ENCODE data around the gene DNAH6.

DNA sequence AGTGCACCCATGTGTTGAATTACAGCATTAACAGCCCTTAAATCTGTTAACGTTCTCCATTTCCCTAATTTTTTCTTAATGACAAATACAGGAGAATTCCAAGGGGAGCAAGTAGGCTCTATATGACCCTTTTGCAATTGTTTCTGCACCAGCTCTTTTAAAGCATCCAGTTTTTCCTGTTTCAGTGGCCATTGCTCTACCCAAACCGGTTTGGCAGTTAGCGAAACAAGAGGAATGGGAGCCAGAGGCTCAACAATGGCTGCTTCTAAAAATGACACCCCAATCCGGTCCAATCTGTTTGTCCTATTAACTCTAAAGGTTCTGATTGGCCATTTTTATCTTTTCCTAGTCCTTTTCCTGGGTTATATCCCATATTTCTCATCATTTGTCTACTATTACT lies 42.1 kb upstream of the DNAH6 start:
- no peak for TF ChIP-seq CEBPB (IDR thresholded peaks at IDR 0.05; ENCODE audit: low read depth, low read length)
- TF ChIP-seq, protein P1, sequence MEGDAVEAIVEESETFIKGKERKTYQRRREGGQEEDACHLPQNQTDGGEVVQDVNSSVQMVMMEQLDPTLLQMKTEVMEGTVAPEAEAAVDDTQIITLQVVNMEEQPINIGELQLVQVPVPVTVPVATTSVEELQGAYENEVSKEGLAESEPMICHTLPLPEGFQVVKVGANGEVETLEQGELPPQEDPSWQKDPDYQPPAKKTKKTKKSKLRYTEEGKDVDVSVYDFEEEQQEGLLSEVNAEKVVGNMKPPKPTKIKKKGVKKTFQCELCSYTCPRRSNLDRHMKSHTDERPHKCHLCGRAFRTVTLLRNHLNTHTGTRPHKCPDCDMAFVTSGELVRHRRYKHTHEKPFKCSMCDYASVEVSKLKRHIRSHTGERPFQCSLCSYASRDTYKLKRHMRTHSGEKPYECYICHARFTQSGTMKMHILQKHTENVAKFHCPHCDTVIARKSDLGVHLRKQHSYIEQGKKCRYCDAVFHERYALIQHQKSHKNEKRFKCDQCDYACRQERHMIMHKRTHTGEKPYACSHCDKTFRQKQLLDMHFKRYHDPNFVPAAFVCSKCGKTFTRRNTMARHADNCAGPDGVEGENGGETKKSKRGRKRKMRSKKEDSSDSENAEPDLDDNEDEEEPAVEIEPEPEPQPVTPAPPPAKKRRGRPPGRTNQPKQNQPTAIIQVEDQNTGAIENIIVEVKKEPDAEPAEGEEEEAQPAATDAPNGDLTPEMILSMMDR (IDR thresholded peaks at IDR 0.05; ENCODE audit: control extremely low read depth in 1 of 3, insufficient read depth in 1 of 3, low read depth in 1 of 3, low read length in 3 of 3), result no peak
- TF ChIP-seq RXRA (IDR thresholded peaks at IDR 0.05; ENCODE audit: insufficient read depth, low read depth, low read length), result no peak
- TF ChIP-seq RBBP5 (IDR thresholded peaks at IDR 0.05; ENCODE audit: borderline replicate concordance, low read depth, low read length), result no peak
- TF ChIP-seq CBX8 (IDR thresholded peaks at IDR 0.05; ENCODE audit: borderline replicate concordance, low read depth, low read length), result no peak
